Naive thymus-derived CD4-positive, alpha-beta T cell (primary cell): ENCODE results near the gene BTD. TPM values are rescaled to one million over a fixed set of nuclear protein-coding genes. Genes with fewer than 3 reads are reported as not detected.
A peak's percentile ranks its signal among the peaks of the same experiment; 100 is the strongest.
"Not testable (repeated sequence)": the region's sequence is repeated elsewhere in the genome, so short reads cannot be mapped to it uniquely, and the experiment has no call there.

Experiments used
- ATAC-seq: fragments of 150-1000 bp; cut with Tn5 transposase; 2 replicates; pipeline ENCODE4 v1.10.0; 2021; ENCODE audit warnings: mild to moderate bottlenecking, moderate library complexity
- CTCF ChIA-PET: fragments of 350-600 bp; sonication (Branson Sonifier 250); formaldehyde crosslinking; loops from one replicate; lab custom pipeline; 2021; ENCODE audit warnings: antibody characterized with exemption; lab: Charles Lee
- POLR2A ChIA-PET: fragments of 350-600 bp; sonication (Branson Sonifier 250); formaldehyde crosslinking; loops from one replicate; lab custom pipeline; 2021; ENCODE audit warnings: antibody characterized with exemption, inconsistent platforms; lab: Charles Lee
- DNase-seq, 9 donors: peaks; one replicate each; pipeline versions ENCODE4 v3.0.0 to v3.0.0-alpha.2; 2020 to 2022; ENCODE audit warnings: mixed read lengths in 1 of 9
- H3K27ac ChIP-seq: one replicate; pipeline ENCODE4 v1.7.0; 2013; ENCODE audit warnings: mild to moderate bottlenecking, low read depth, low read length, moderate library complexity
- H3K27me3 ChIP-seq, 2 donors: one replicate each; pipeline ENCODE4 v1.7.0; 2013; ENCODE audit warnings: low read length in 2 of 2, mild to moderate bottlenecking in 2 of 2, moderate library complexity in 2 of 2; ENCODE audit not compliant: control insufficient read depth in 2 of 2, insufficient read depth in 2 of 2
- H3K36me3 ChIP-seq, 3 experiments: 1 replicate in 2 of 3; 2 replicates in 1 of 3; pipeline ENCODE4 v1.7.0; 2013; ENCODE audit warnings: low read length in 3 of 3, mild to moderate bottlenecking in 3 of 3, moderate library complexity in 1 of 3; ENCODE audit not compliant: insufficient read depth in 3 of 3, control insufficient read depth in 2 of 3
- H3K4me1 ChIP-seq, 2 donors: one replicate each; pipeline ENCODE4 v1.7.0; 2013; ENCODE audit warnings: low read length in 2 of 2, mild to moderate bottlenecking in 2 of 2, moderate library complexity in 1 of 2; ENCODE audit not compliant: control insufficient read depth in 2 of 2, insufficient read depth in 2 of 2
- H3K4me3 ChIP-seq: 2 replicates; pipeline ENCODE4 v1.7.0; 2013; ENCODE audit warnings: mild to moderate bottlenecking, low read length
- H3K9me3 ChIP-seq, 3 experiments: 1 replicate in 2 of 3; 2 replicates in 1 of 3; pipeline ENCODE4 v1.7.0; 2013; ENCODE audit warnings: low read length in 3 of 3; ENCODE audit not compliant: control insufficient read depth in 2 of 3
- H3K27ac Mint-ChIP-seq, 9 donors: one replicate each; pipeline ENCODE4 v1.8.0; 2020 to 2022; ENCODE audit warnings: mixed read lengths in 9 of 9, mild to moderate bottlenecking in 8 of 9, moderate library complexity in 5 of 9, inconsistent platforms in 2 of 9
- H3K27me3 Mint-ChIP-seq, 5 donors: one replicate each; pipeline ENCODE4 v1.8.0; 2021 to 2022; ENCODE audit warnings: mixed read lengths in 5 of 5, mild to moderate bottlenecking in 1 of 5
- H3K36me3 Mint-ChIP-seq, 5 donors: one replicate each; pipeline ENCODE4 v1.8.0; 2020 to 2022; ENCODE audit warnings: mixed read lengths in 5 of 5, mild to moderate bottlenecking in 3 of 5, inconsistent platforms in 1 of 5
- H3K4me1 Mint-ChIP-seq, 7 donors: one replicate each; pipeline ENCODE4 v1.8.0; 2020 to 2022; ENCODE audit warnings: mixed read lengths in 7 of 7, mild to moderate bottlenecking in 3 of 7, inconsistent platforms in 1 of 7
- H3K4me3 Mint-ChIP-seq, 10 donors: one replicate each; pipeline ENCODE4 v1.8.0; 2020 to 2022; ENCODE audit warnings: mild to moderate bottlenecking in 10 of 10, mixed read lengths in 10 of 10, moderate library complexity in 6 of 10, inconsistent platforms in 2 of 10
- H3K9me3 Mint-ChIP-seq, 11 donors: one replicate each; pipeline ENCODE4 v1.8.0; 2020 to 2022; ENCODE audit warnings: mixed read lengths in 11 of 11, mild to moderate bottlenecking in 4 of 11, inconsistent platforms in 1 of 11, moderate library complexity in 1 of 11
- intact Hi-C, 2 donors: fragments of 100-400 bp; cut with micrococcal nuclease; formaldehyde crosslinking; loops; one replicate each; pipeline ENCODE4 v1.15.1; 2023
- polyA plus RNA-seq, 2 donors: library from polyadenylated mRNA; unstranded; fragments of 300-500 nt; fragmentation: Illumina TruSeq; gene quantifications; one replicate each; pipeline ENCODE4 v1.2.3, GENCODE V29; 2021
- total RNA-seq, 6 experiments: library from RNA in 5 of 6; stranded (reverse) in 5 of 6; gene quantifications; 1 replicate in 5 of 6; 2 replicates in 1 of 6; pipeline ENCODE4 v1.2.3 and lab custom pipeline; 2021 to 2026

Gene BTD
- total and polyA plus RNA-seq, 7 experiments from 2014 or later, result 6.8 to 23.3 (median 17.0) TPM

GRCh38 chr3:15592968-15593367 is 8.6 kb upstream of the BTD start:
- Mint-ChIP-seq H3K27me3 (no peaks in the 10 kb centered on the region), H3K27ac (no peak overlapping the region), H3K4me1 (peaks cover 3 to 15% (median 9%) of the 10 kb centered on the region in 7 donors), H3K36me3 (peaks cover 10 to 29% (median 16%) of the 10 kb centered on the region in 5 donors), H3K9me3 (no peaks in the 10 kb centered on the region), H3K4me3 (no peak overlapping the region)
- H3K36me3 ChIP-seq, result peaks cover 3 to 28% (median 28%) of the 10 kb centered on the region in 3 experiments
- no peaks in the 10 kb centered on the region for H3K9me3 ChIP-seq
- POLR2A ChIA-PET, result no interaction called here
- H3K4me1 ChIP-seq, result no peaks in the 10 kb centered on the region
- intact Hi-C loops, result no loop called here
- no peak overlapping the region for H3K27ac ChIP-seq
- DNase-seq, result no peak
- no peak overlapping the region for H3K4me3 ChIP-seq
- CTCF ChIA-PET, result no interaction called here
- ATAC-seq, result no peak
- H3K27me3 ChIP-seq, result no peaks in the 10 kb centered on the region

DNA sequence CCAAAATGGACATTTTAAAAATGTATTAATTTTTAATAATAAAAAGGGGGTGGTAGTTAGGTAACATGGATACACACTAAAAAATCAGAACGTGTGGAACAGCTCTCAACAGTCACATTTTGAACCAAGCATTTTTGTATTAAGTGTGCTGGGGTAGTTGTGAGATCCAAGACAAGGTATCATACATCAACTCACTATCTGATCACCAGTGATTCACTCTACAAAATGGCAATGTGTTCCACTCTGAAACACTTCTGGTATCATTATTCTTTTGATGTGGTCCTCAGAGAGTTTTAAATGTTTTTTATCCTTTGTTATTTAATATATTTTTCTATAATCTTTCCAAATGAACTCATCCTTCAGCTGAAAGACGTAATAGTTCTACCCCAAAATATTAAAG is 5.6 kb upstream of the BTD start:
- no peaks in the 10 kb centered on the region for H3K9me3 ChIP-seq
- ChIA-PET POLR2A (no interaction called here), CTCF (no interaction called here)
- intact Hi-C loops, result no loop called here
- H3K4me1 ChIP-seq, result peaks cover 16 to 23% of the 10 kb centered on the region in 2 donors
- no peaks in the 10 kb centered on the region for H3K27me3 ChIP-seq
- Mint-ChIP-seq H3K4me1 (peaks cover 20 to 41% (median 38%) of the 10 kb centered on the region in 7 donors), H3K36me3 (peaks cover 16 to 29% (median 24%) of the 10 kb centered on the region in 5 donors), H3K27me3 (no peaks in the 10 kb centered on the region), H3K4me3 (no peak overlapping the region), H3K9me3 (no peaks in the 10 kb centered on the region), H3K27ac (peak overlapping the region in 1 of 9 donors; percentile 19)
- no peak overlapping the region for H3K27ac ChIP-seq
- ATAC-seq (no peak), DNase-seq (no peak)
- no peak overlapping the region for H3K4me3 ChIP-seq
- peaks cover 13 to 29% (median 15%) of the 10 kb centered on the region in 3 experiments for H3K36me3 ChIP-seq

GRCh38 chr3:15601046-15601398 is 523 bp upstream of the BTD start:
- DNase-seq (no peak), ATAC-seq (peak; percentile 1)
- peaks cover 0 to 9% (median 0%) of the 10 kb centered on the region in 11 donors for H3K9me3 Mint-ChIP-seq
- CTCF ChIA-PET, result interaction anchor here (1.2 kb wide), 1 partner anchor 30 kb away, joined by 3 read pairs; no protein-coding TSS in a partner anchor
- Histone ChIP-seq H3K27me3 (no peaks in the 10 kb centered on the region), H3K36me3 (peaks cover 13 to 22% (median 15%) of the 10 kb centered on the region in 3 experiments), H3K9me3 (no peaks in the 10 kb centered on the region), H3K27ac (peak overlapping the region; percentile 89), H3K4me1 (peaks cover 25 to 31% of the 10 kb centered on the region in 2 donors), H3K4me3 (peak overlapping the region; percentile 93)
- peak overlapping the region; percentile 92 to 100 (median 99) for H3K27ac Mint-ChIP-seq
- peaks cover 34 to 67% (median 63%) of the 10 kb centered on the region in 7 donors for H3K4me1 Mint-ChIP-seq
- H3K27me3 Mint-ChIP-seq, result no peaks in the 10 kb centered on the region
- POLR2A ChIA-PET, result interaction anchor here (0.9 to 1.6 kb wide), 6 partner anchors 10 to 949 kb away, joined by 3 to 6 read pairs (median 4); partner anchors contain the start of genes CAPN7, CCDC174 and MRPS25
- H3K4me3 Mint-ChIP-seq, result peak overlapping the region; percentile 93 to 100 (median 99)
- peaks cover 26 to 44% (median 30%) of the 10 kb centered on the region in 5 donors for H3K36me3 Mint-ChIP-seq
- intact Hi-C loops, result loop anchor here (1.0 to 10.0 kb wide), 20 partner anchors 23 to 1477 kb away; partner anchors contain the start of genes CAPN7 (in 2 of the 2), CCDC174 (in 2 of the 2), EAF1 (in 2 of the 2) and METTL6 (in 2 of the 2)

DNA sequence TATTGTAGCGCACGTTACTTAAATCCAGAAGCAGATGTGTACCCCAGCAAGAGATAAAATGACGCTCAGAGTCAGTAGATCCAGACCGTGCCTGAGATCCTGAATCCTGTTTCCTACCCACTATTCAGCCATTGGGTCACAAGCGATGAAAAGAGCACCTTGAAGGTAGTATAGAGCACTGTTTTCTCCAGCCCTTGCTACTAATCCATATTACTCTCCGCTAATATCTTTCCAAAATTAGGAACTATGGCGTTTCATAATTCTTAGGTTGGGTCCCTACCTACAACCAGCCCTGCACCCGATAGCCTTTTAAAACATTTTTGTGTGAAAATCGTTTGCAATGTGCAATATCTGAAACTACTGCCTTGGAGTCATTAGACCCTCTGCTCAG is 596 bp downstream of the BTD start:
- H3K27ac Mint-ChIP-seq, result peak overlapping the region; percentile 92 to 100 (median 99)
- peaks cover 6 to 22% (median 13%) of the 10 kb centered on the region in 3 experiments for H3K36me3 ChIP-seq
- ATAC-seq (peak; percentile 0), DNase-seq (no peak)
- H3K27me3 ChIP-seq, result no peaks in the 10 kb centered on the region
- peak overlapping the region; percentile 93 to 100 (median 99) for H3K4me3 Mint-ChIP-seq
- H3K27me3 Mint-ChIP-seq, result no peaks in the 10 kb centered on the region
- peaks cover 26 to 51% (median 34%) of the 10 kb centered on the region in 5 donors for H3K36me3 Mint-ChIP-seq
- peak overlapping the region; percentile 89 for H3K27ac ChIP-seq
- H3K4me1 ChIP-seq, result peaks cover 25 to 31% of the 10 kb centered on the region in 2 donors
- POLR2A ChIA-PET, result interaction anchor here (0.7 to 1.5 kb wide), 8 partner anchors 9 to 911 kb away, joined by 3 to 6 read pairs (median 3); partner anchors contain the start of genes CAPN7 and MRPS25
- CTCF ChIA-PET, result no interaction called here
- H3K4me3 ChIP-seq, result peak overlapping the region; percentile 93
- peaks cover 0 to 9% (median 0%) of the 10 kb centered on the region in 11 donors for H3K9me3 Mint-ChIP-seq
- intact Hi-C loops, result loop anchor here in 1 of 2 donors (10.0 kb wide), 1 partner anchor 773 kb away; no protein-coding TSS in a partner anchor
- no peaks in the 10 kb centered on the region for H3K9me3 ChIP-seq
- H3K4me1 Mint-ChIP-seq, result peaks cover 34 to 65% (median 57%) of the 10 kb centered on the region in 7 donors

DNA sequence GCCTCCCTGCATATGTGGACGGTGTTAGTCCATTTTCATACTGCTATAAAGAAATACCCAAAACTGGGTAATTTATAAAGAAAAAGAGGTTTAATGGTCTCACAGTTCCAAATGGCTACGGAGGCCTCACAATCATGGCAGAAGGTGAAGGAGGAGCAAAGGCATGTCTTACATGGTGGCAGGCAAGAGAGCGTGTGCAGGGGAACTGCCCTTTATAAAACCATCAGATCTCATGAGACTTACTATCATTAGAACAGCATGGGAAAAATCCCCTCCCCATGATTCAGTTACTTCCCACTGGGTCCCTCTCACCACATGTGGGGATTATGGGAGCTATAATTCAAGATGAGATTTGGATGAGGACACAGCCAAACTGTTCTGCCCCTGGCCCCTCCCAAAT is 1.3 kb downstream of the BTD start:
- Mint-ChIP-seq H3K27ac (peak overlapping the region; percentile 88 to 99 (median 98)), H3K36me3 (peaks cover 19 to 44% (median 32%) of the 10 kb centered on the region in 5 donors), H3K4me1 (peaks cover 31 to 58% (median 50%) of the 10 kb centered on the region in 7 donors), H3K4me3 (peak overlapping the region; percentile 38 to 100 (median 99))
- ATAC-seq, DNase-seq, POLR2A ChIA-PET, H3K9me3 ChIP-seq, H3K9me3 Mint-ChIP-seq, H3K27me3 Mint-ChIP-seq, CTCF ChIA-PET, H3K27me3 ChIP-seq: not testable (repeated sequence)
- peak overlapping the region; percentile 93 for H3K4me3 ChIP-seq
- H3K27ac ChIP-seq, result peak overlapping the region; percentile 89
- peaks cover 25 to 31% of the 10 kb centered on the region in 2 donors for H3K4me1 ChIP-seq
- H3K36me3 ChIP-seq, result peaks cover 0 to 22% (median 13%) of the 10 kb centered on the region in 3 experiments
- intact Hi-C loops, result loop anchor here in 1 of 2 donors (10.0 kb wide), 1 partner anchor 772 kb away; no protein-coding TSS in a partner anchor

GRCh38 chr3:15604584-15604983 is 3.0 kb downstream of the BTD start:
- CTCF ChIA-PET, result interaction anchor here (0.7 kb wide), 1 partner anchor 200 kb away, joined by 3 read pairs; no protein-coding TSS in a partner anchor
- H3K27me3 Mint-ChIP-seq, H3K9me3 Mint-ChIP-seq, H3K27me3 ChIP-seq, DNase-seq, H3K27ac ChIP-seq, H3K36me3 ChIP-seq, ATAC-seq, H3K9me3 ChIP-seq, H3K4me3 ChIP-seq: not testable (repeated sequence)
- peak overlapping the region in 2 of 9 donors; percentile 52 to 55 for H3K27ac Mint-ChIP-seq
- H3K36me3 Mint-ChIP-seq, result peaks cover 10 to 41% (median 25%) of the 10 kb centered on the region in 5 donors
- peaks cover 19 to 46% (median 39%) of the 10 kb centered on the region in 7 donors for H3K4me1 Mint-ChIP-seq
- POLR2A ChIA-PET, result interaction anchor here (1.1 kb wide), 1 partner anchor 172 kb away, joined by 3 read pairs; no protein-coding TSS in a partner anchor
- intact Hi-C loops, result loop anchor here in 1 of 2 donors (10.0 kb wide), 1 partner anchor 770 kb away; no protein-coding TSS in a partner anchor
- H3K4me3 Mint-ChIP-seq, result peak overlapping the region in 4 of 10 donors; percentile 27 to 63 (median 44)
- H3K4me1 ChIP-seq, result peaks cover 19% of the 10 kb centered on the region in 2 donors
